Adipocyte (in vitro differentiated cells): ENCODE data around the gene FRMD3.

ENCODE experiments used
- DNase-seq: peaks from one replicate; pipeline ENCODE4 v3.0.0-alpha.2; 2015; ENCODE audit warnings: low read depth
- H3K27me3 ChIP-seq: replicated peaks from 2 replicates; pipeline ENCODE4 v1.7.0; 2013; ENCODE audit warnings: mild to moderate bottlenecking, low read length, moderate library complexity; ENCODE audit not compliant: control insufficient read depth, insufficient read depth
- H3K36me3 ChIP-seq: 2 replicates; pipeline ENCODE4 v1.7.0; 2013; ENCODE audit warnings: low read length, mild to moderate bottlenecking, moderate library complexity; ENCODE audit not compliant: control insufficient read depth, insufficient read depth, severe bottlenecking
- H3K4me1 ChIP-seq: 2 replicates; pipeline ENCODE4 v1.7.0; 2013; ENCODE audit warnings: mild to moderate bottlenecking, low read length, moderate library complexity; ENCODE audit not compliant: control insufficient read depth, insufficient read depth
- H3K4me3 ChIP-seq: 2 replicates; pipeline ENCODE4 v1.7.0; 2013; ENCODE audit warnings: mild to moderate bottlenecking, low read length, moderate library complexity
- H3K9ac ChIP-seq: 2 replicates; pipeline ENCODE4 v1.7.0; 2013; ENCODE audit warnings: mild to moderate bottlenecking, low read length, moderate library complexity
- H3K9me3 ChIP-seq: 2 replicates; pipeline ENCODE4 v1.7.0; 2013; ENCODE audit warnings: mild to moderate bottlenecking, low read length, moderate library complexity; ENCODE audit not compliant: control insufficient read depth

The FRMD3 gene

GRCh38 chr9:83199240-83199639, 339.0 kb downstream of the FRMD3 start:
- Histone ChIP-seq H3K9ac (no peak overlapping the region), H3K4me3 (no peak overlapping the region), H3K4me1 (no peaks in the 10 kb centered on the region), H3K27me3 (peaks cover 39% of the 10 kb centered on the region), H3K36me3 (no peaks in the 10 kb centered on the region), H3K9me3 (no peaks in the 10 kb centered on the region)
- DNase-seq = peak; percentile 79

DNA sequence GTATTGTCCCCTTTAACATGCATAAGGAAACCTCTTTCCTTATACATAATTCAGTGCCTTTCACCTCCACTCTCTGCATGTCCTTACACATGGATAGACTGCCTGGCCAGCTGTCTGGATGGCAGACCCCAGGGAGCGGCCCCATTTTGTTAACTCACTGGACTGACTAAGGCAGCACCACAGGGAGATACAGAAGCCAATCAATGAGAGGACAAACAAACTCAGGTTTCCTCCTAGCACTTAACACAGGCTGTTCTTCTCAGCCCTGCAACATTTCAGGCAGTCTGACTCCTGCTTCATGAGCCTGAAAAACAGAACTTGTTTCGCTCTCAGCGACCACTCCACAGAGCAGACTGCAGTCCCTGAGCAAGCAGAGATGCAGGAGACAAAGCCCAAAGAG, 339.8 kb downstream of the FRMD3 start:
- H3K9ac ChIP-seq = no peak overlapping the region
- peaks cover 43% of the 10 kb centered on the region for H3K27me3 ChIP-seq
- no peaks in the 10 kb centered on the region for H3K9me3 ChIP-seq
- no peak for DNase-seq
- no peak overlapping the region for H3K4me3 ChIP-seq
- H3K4me1 ChIP-seq = no peaks in the 10 kb centered on the region
- H3K36me3 ChIP-seq = no peaks in the 10 kb centered on the region

DNA sequence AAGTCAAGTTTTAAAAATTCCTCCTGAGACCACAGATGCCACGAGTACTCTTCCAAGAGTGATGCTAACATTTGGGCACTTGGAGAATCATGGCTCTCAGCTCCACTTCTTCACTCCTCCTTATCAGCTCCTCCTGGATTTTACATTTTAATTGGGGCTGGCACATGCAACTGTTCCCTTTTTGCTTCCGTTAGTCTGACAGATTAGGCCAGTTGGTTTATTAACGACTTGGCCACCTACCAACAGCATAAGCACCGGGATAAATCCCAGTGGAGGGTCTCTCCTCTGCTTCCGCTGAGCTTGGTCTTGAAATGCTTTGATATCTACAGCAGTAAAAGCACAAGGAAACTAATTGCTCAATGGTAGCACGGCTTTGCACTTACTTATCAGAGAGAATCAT, 340.6 kb downstream of the FRMD3 start:
- Histone ChIP-seq H3K36me3 (no peaks in the 10 kb centered on the region), H3K4me3 (no peak overlapping the region), H3K27me3 (peaks cover 50% of the 10 kb centered on the region), H3K9ac (no peak overlapping the region), H3K9me3 (no peaks in the 10 kb centered on the region), H3K4me1 (no peaks in the 10 kb centered on the region)
- no peak for DNase-seq

GRCh38 chr9:83196946-83197345, 341.3 kb downstream of the FRMD3 start:
- H3K36me3 ChIP-seq = no peaks in the 10 kb centered on the region

More at GRCh38 chr9:83196946-83197345, 341.3 kb downstream of the FRMD3 start:
- Histone ChIP-seq H3K9ac (no peak overlapping the region), H3K4me3 (no peak overlapping the region), H3K27me3 (peaks cover 50% of the 10 kb centered on the region), H3K9me3 (no peaks in the 10 kb centered on the region), H3K4me1 (no peaks in the 10 kb centered on the region)
- no peak for DNase-seq
